ENCODE measurements around the gene MTA1.

MTA1 gene

GRCh38 chr14:105425823-105426247, 6.2 kb downstream of the MTA1 start:
- DNase-seq, result no peak

GRCh38 chr14:105426416-105427130, 6.9 kb downstream of the MTA1 start:
- DNase-seq, result no peak

GRCh38 chr14:105427412-105427811, 7.8 kb downstream of the MTA1 start:
- DNase-seq, result no peak

- DNase-seq, result no peak
These were observed 8.4 kb downstream of the MTA1 start for GRCh38 chr14:105427936-105428485.

- no peak for DNase-seq
These were observed 10.4 kb downstream of the MTA1 start for GRCh38 chr14:105430042-105430441.

GRCh38 chr14:105430565-105430964, 10.9 kb downstream of the MTA1 start:
- no peak for DNase-seq

GRCh38 chr14:105431256-105431655, 11.6 kb downstream of the MTA1 start:
- no peak for DNase-seq

- DNase-seq, result no peak
These were observed 13.0 kb downstream of the MTA1 start for GRCh38 chr14:105432657-105433056.

GRCh38 chr14:105433161-105433605, 13.6 kb downstream of the MTA1 start:
- no peak for DNase-seq

GRCh38 chr14:105436402-105436801, 16.8 kb downstream of the MTA1 start:
- DNase-seq, result no peak

- no peak for DNase-seq
These were observed 17.5 kb downstream of the MTA1 start for GRCh38 chr14:105436891-105437722.

- no peak for DNase-seq
These were observed 18.3 kb downstream of the MTA1 start for GRCh38 chr14:105437723-105438500.

- no peak for DNase-seq
These were observed 19.6 kb downstream of the MTA1 start for GRCh38 chr14:105439179-105439578.

- no peak for DNase-seq
These were observed 20.3 kb downstream of the MTA1 start for GRCh38 chr14:105439710-105440553.

GRCh38 chr14:105440554-105440900, 20.9 kb downstream of the MTA1 start:
- DNase-seq, result no peak

- no peak for DNase-seq
These were observed 21.4 kb downstream of the MTA1 start for GRCh38 chr14:105440992-105441391.

- no peak for DNase-seq
These were observed 22.5 kb downstream of the MTA1 start for GRCh38 chr14:105442125-105442524.

GRCh38 chr14:105442834-105443233, 23.2 kb downstream of the MTA1 start:
- peak in 1 of 5 donors; percentile 6 for DNase-seq

- DNase-seq, result peak in 1 of 5 donors; percentile 9
These were observed 25.2 kb downstream of the MTA1 start for GRCh38 chr14:105444859-105445258.

- DNase-seq, result peak in 1 of 5 donors; percentile 9
These were observed 25.7 kb downstream of the MTA1 start for GRCh38 chr14:105445290-105445689.

- peak in 1 of 5 donors; percentile 7 for DNase-seq
These were observed 26.5 kb downstream of the MTA1 start for GRCh38 chr14:105445901-105446845.
